ENCODE data around the gene DSC1. TPM values are rescaled to one million over a fixed set of nuclear protein-coding genes. Genes with fewer than 3 reads are reported as not detected.
A peak's percentile ranks its signal among the peaks of the same experiment; 100 is the strongest.

The DSC1 gene
- total RNA-seq, 1 experiment from 2014 or later: not detected

DNA sequence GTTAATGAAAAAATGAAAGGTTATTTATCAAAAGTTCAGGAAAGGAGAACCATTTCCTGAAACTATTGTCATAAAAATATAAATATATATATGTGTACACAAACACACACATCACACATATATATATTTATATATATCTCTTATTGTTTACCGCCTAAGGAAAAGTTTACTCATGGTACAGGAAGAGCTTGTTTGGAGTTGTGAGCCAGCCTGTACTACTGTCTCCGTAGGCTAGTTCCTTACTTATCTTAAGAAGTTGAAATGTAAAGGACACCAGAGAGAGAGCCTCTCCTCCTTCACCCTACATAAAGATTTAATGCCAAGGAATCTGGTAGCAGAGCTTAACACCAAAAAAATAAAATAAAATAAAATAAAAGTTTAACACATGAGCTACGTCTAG, 19.6 kb downstream of the DSC1 start:
- no peaks in the 10 kb centered on the region for H3K9me2 ChIP-seq (replicated peaks; ENCODE audit: low read length)
- no peak overlapping the region for H2AFZ ChIP-seq (ENCODE audit: low read length)
- H3K27ac ChIP-seq (ENCODE audit: low read length): no peak overlapping the region
- H3K4me3 ChIP-seq (ENCODE audit: low read length): no peak overlapping the region
- no peaks in the 10 kb centered on the region for H3K9me3 ChIP-seq (ENCODE audit: low read length)
- peak; percentile 10 for DNase-seq
- peak; percentile 61 for ATAC-seq
- H4K20me1 ChIP-seq (ENCODE audit: low read length): no peaks in the 10 kb centered on the region
- H3K4me2 ChIP-seq (ENCODE audit: low read length): no peak overlapping the region
- no peaks in the 10 kb centered on the region for H3K4me1 ChIP-seq (ENCODE audit: insufficient read depth, low read length)
- CTCF ChIA-PET: no interaction called here
- no peaks in the 10 kb centered on the region for H3F3A ChIP-seq (ENCODE audit: low read length, unreplicated experiment)
- H3K27me3 ChIP-seq (ENCODE audit: low read length): no peaks in the 10 kb centered on the region
- TF ChIP-seq, protein P1, sequence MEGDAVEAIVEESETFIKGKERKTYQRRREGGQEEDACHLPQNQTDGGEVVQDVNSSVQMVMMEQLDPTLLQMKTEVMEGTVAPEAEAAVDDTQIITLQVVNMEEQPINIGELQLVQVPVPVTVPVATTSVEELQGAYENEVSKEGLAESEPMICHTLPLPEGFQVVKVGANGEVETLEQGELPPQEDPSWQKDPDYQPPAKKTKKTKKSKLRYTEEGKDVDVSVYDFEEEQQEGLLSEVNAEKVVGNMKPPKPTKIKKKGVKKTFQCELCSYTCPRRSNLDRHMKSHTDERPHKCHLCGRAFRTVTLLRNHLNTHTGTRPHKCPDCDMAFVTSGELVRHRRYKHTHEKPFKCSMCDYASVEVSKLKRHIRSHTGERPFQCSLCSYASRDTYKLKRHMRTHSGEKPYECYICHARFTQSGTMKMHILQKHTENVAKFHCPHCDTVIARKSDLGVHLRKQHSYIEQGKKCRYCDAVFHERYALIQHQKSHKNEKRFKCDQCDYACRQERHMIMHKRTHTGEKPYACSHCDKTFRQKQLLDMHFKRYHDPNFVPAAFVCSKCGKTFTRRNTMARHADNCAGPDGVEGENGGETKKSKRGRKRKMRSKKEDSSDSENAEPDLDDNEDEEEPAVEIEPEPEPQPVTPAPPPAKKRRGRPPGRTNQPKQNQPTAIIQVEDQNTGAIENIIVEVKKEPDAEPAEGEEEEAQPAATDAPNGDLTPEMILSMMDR (conservative IDR thresholded peaks at IDR 0.05; ENCODE audit: low read depth, low read length): no peak
- TF ChIP-seq EZH2 (IDR thresholded peaks at IDR 0.05; ENCODE audit: low read length, unreplicated experiment) (no peak), EZH2phosphoT487 (IDR thresholded peaks at IDR 0.05; ENCODE audit: borderline replicate concordance, low read length) (no peak)
- intact Hi-C loops (cut with micrococcal nuclease): no loop called here
- H3K36me3 ChIP-seq (ENCODE audit: low read depth, low read length): no peaks in the 10 kb centered on the region
- POLR2A ChIA-PET (ENCODE audit: unreplicated experiment): no interaction called here
- H3K79me2 ChIP-seq (ENCODE audit: low read length): no peaks in the 10 kb centered on the region
- no TSS peak for BruUV-seq (replicated peaks)
- H3K9ac ChIP-seq (ENCODE audit: low read length): no peak overlapping the region

DNA sequence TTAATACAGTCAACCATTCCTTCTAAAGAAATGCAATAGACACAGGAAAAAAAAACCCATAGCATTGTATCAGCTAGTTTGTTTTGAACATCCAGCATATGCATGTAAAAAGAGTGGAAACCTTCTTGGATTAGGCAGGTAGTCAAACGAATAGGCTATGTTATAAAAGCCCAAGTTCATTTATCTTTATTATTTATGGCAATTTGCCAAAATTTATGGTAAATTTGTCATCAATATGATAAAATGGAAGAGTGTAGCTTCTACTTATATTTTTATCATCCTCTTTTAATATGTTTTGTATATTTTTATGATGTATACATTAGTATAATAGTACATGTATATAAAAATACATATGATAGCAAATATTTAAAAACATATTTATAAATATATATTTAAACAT, 23.9 kb downstream of the DSC1 start:
- H3K4me1 ChIP-seq (ENCODE audit: insufficient read depth, low read length): no peaks in the 10 kb centered on the region
- H3K9ac ChIP-seq (ENCODE audit: low read length): no peak overlapping the region
- no peak overlapping the region for H2AFZ ChIP-seq (ENCODE audit: low read length)
- H3K36me3 ChIP-seq (ENCODE audit: low read depth, low read length): no peaks in the 10 kb centered on the region
- no peaks in the 10 kb centered on the region for H3K9me3 ChIP-seq (ENCODE audit: low read length)
- H3K4me2 ChIP-seq (ENCODE audit: low read length): no peak overlapping the region
- no peaks in the 10 kb centered on the region for H3K79me2 ChIP-seq (ENCODE audit: low read length)
- H4K20me1 ChIP-seq (ENCODE audit: low read length): no peaks in the 10 kb centered on the region
- no peak overlapping the region for H3K4me3 ChIP-seq (ENCODE audit: low read length)
- no peak for TF ChIP-seq EZH2 (IDR thresholded peaks at IDR 0.05; ENCODE audit: low read length, unreplicated experiment)
- TF ChIP-seq, protein P1 (conservative IDR thresholded peaks at IDR 0.05; ENCODE audit: low read depth, low read length): no peak
- no peak for TF ChIP-seq EZH2phosphoT487 (IDR thresholded peaks at IDR 0.05; ENCODE audit: borderline replicate concordance, low read length)
- H3F3A ChIP-seq (ENCODE audit: low read length, unreplicated experiment): no peaks in the 10 kb centered on the region
- ChIA-PET CTCF (no interaction called here), POLR2A (ENCODE audit: unreplicated experiment) (no interaction called here)
- H3K27ac ChIP-seq (ENCODE audit: low read length): no peak overlapping the region
- no TSS peak for BruUV-seq (replicated peaks)
- intact Hi-C loops (cut with micrococcal nuclease): no loop called here
- no peaks in the 10 kb centered on the region for H3K27me3 ChIP-seq (ENCODE audit: low read length)
- DNase-seq (no peak), ATAC-seq (no peak)
- H3K9me2 ChIP-seq (replicated peaks; ENCODE audit: low read length): no peaks in the 10 kb centered on the region

DNA sequence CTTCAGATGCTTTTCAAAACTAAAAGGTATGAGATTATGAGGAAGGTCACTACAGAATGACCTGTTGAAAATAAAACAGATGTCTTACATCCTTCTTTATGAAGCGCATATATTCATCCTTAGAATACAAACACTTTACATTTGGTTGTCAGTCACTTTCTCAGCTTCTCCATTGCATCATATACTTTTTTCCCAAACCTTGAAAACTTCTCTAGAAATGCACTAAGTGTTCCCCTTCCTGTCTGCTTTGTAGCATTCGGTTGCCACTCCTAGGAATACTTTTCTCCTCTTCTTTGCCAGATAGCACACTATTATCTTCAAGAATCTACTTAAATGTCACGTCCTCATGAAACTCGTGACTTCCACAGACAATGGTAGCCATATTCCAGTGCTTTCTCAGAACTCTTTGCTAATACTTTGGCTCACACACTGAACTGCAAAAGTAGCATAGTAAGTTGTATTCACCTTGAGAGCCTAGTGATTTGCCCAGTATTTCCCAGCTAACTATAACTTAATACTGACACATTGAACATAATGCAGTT, 27.6 kb downstream of the DSC1 start:
- Histone ChIP-seq H3K79me2 (ENCODE audit: low read length) (no peaks in the 10 kb centered on the region), H3K4me1 (ENCODE audit: insufficient read depth, low read length) (no peaks in the 10 kb centered on the region), H3K4me3 (ENCODE audit: low read length) (no peak overlapping the region), H3K27me3 (ENCODE audit: low read length) (no peaks in the 10 kb centered on the region), H3K9ac (ENCODE audit: low read length) (no peak overlapping the region), H4K20me1 (ENCODE audit: low read length) (no peaks in the 10 kb centered on the region), H3K36me3 (ENCODE audit: low read depth, low read length) (no peaks in the 10 kb centered on the region), H3F3A (ENCODE audit: low read length, unreplicated experiment) (no peaks in the 10 kb centered on the region), H3K4me2 (ENCODE audit: low read length) (no peak overlapping the region), H3K27ac (ENCODE audit: low read length) (no peak overlapping the region), H3K9me2 (replicated peaks; ENCODE audit: low read length) (no peaks in the 10 kb centered on the region), H3K9me3 (ENCODE audit: low read length) (no peaks in the 10 kb centered on the region), H2AFZ (ENCODE audit: low read length) (no peak overlapping the region)
- intact Hi-C loops (cut with micrococcal nuclease): no loop called here
- no peak for ATAC-seq
- DNase-seq: no peak
- ChIA-PET CTCF (no interaction called here), POLR2A (ENCODE audit: unreplicated experiment) (no interaction called here)
- no peak for TF ChIP-seq EZH2 (IDR thresholded peaks at IDR 0.05; ENCODE audit: low read length, unreplicated experiment)
- TF ChIP-seq, protein P1 (conservative IDR thresholded peaks at IDR 0.05; ENCODE audit: low read depth, low read length): no peak
- TF ChIP-seq EZH2phosphoT487 (IDR thresholded peaks at IDR 0.05; ENCODE audit: borderline replicate concordance, low read length): no peak
- no TSS peak for BruUV-seq (replicated peaks)
